Activated gamma-delta T cell treated with Interleukin-2 at 50 U/mL for 16 hours (primary cell): ENCODE data around the gene SLC26A2.

Source experiments
- DNase-seq: peaks from one replicate; pipeline ENCODE4 v3.0.0-alpha.2; 2020

The SLC26A2 gene

DNA sequence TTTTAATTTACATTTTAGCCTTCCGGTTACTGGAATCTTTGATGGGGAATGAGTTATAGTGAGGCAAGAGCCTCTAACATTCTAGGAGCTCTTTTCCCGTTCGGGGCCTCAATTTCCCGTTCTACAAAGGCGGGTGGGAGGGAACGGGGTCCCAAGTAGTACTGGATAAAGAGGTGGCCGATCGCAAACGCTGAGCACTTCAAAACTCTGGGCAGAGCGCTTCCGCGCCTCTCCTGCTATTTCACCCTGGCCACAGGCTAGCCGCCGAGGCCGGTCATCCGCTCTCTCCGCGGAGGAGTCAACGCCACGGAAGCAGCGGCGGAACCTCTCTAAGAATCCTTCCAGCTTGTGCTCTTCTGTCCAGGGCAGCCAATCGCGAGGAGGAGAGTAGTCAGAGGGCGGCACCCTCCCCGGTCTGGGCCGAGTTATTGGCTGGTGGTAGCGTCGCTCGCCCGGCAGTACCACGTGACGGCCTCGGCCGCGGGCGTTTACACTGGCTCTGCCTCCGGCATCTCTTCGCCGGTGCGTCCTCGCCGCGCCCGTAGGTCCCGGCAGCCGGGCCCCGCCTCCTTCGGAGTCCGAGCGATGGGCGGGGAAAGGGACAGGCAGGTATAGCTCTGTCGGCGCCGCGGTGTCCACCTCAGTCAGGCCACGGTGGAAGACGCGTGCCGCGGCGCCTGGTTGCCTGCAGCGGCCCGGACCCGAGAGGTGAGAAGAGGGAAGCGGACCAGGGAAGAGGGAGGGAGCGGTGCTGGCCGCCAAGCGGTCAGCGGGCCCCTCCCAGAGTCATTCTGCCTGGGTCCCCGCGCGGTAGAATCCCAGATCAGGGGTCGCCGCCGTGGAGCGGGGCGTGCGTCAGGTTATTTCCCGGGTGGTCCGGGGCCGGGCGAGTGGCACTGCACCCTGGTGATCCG, at the start of gene SLC26A2:
TSS of gene SLC26A2 (plus strand) at position 487 of the 914 bp plus-strand sequence. CDS start 16,895 bp downstream, outside the sequence.
- peak; percentile 92 for DNase-seq

GRCh38 chr5:149911031-149911430, 49.5 kb upstream of the SLC26A2 start:
- DNase-seq: no peak

DNA sequence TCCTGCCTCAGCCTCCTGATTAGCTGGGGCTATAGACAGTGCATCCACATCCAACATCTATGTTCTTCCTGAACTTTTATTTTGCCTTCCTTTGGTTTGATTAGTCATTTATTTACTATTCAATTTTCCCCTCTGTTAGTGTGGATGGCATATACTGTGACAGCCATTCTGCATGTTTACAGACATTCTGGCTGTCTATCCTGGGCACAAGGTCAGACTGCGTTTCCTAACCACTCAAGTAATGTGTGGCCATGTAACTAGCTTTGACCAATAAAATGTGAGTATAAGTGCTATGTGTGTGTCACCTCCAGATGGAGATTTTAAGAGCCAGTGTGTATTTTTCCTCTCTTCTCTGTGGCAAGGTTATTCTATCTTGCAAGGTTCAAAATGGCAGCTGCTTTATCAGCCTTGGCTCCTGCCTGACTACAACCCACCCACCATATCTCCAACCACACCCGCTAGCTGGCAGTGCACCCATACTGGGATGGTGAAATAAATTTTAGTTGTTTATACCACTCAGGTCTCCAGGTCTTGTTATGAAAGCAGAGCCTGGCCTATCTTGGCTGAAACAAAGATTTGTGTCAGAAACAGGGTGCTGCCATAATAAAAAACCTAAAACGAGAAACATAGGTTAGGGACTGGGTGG, 48.2 kb upstream of the SLC26A2 start:
- DNase-seq: no peak

GRCh38 chr5:149913436-149914419, 46.8 kb upstream of the SLC26A2 start:
- DNase-seq: no peak

- DNase-seq: no peak
These were observed 44.9 kb upstream of the SLC26A2 start for GRCh38 chr5:149915392-149916260.

GRCh38 chr5:149916334-149917072, 44.1 kb upstream of the SLC26A2 start:
- DNase-seq: no peak

DNA sequence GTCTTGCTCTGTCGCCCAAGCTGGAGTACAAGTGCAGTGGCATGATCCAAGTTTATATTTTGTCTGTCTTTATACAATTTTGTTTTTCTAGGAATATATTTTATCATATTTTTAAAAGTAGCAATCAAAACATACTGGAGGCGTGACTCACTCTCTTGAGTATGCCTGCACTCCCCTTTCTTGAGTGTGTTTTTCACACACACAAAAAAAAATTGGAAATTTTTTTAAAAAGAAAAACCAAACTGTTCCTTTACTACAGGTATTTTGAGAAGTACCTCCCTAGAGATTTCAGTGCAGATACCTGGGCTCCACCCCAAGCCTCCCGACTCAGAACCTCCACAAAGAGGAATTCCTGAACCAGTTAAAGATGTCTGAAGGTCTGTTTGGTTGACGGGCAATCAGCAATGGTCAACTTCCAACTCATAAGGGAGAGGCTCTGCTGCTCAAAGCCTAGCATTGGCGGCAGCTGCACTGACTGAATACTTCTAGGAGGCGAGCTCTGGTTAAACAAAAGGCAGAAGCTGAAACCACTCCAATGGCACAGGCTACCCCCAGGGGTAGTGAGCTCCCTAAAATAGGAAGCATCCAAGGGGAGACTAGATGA, 43.4 kb upstream of the SLC26A2 start:
- DNase-seq: no peak

DNA sequence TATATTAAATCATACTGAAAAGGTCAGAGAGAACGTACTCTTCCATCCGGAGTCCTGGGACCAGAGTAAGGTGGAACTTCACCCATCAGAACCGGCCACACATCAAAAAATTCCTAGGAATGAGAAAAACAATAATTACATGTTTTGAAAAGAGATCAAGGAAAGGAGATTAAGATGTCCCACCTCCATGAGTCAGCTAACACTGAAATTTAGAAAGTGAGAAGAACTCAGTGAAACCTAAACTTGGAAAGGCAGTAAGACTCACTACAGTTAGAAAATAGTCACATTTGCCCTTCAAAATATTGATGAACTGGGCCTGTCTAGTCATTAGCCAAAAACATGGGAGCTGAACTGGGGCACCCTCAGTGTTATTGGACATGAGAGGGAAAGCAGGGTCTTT, 39.0 kb upstream of the SLC26A2 start:
- DNase-seq: no peak

DNA sequence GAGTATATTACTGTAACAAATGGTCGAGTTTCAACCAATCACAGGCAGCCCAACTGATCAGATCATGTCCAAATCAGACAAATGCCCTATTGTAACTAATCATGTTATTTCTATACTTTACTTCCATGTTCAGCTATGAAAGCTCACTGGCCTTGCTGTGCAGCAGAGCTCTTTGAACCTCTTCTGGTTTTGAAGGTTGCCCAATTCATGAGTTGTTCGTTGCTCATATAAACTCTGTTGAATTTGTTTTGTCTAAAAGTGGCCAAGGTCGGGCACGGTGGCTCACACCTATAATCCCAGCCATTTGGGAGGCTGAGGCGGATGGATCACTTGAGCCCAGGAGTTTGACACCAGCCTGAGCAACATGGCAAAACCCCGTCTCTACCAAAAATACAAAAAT, 37.6 kb upstream of the SLC26A2 start:
- DNase-seq: no peak

DNA sequence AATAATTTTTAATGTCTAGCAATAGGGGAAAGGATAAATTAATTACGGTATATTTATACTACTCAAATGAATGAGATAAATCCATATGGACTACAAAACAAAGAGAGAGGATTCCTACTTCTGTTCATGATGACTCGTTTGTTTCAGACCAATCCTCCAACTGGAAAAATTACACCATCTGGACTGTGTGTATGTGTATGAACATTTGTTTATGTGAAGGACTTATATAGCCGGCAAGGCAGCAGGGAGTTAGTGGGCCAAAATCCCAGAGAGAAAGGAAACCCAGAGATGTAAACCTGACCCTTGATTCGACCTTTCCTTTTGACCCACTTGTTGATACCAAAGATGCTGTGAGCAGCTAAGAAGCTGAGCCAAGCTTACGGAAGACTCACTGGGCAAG, 36.1 kb upstream of the SLC26A2 start:
- DNase-seq: no peak

DNA sequence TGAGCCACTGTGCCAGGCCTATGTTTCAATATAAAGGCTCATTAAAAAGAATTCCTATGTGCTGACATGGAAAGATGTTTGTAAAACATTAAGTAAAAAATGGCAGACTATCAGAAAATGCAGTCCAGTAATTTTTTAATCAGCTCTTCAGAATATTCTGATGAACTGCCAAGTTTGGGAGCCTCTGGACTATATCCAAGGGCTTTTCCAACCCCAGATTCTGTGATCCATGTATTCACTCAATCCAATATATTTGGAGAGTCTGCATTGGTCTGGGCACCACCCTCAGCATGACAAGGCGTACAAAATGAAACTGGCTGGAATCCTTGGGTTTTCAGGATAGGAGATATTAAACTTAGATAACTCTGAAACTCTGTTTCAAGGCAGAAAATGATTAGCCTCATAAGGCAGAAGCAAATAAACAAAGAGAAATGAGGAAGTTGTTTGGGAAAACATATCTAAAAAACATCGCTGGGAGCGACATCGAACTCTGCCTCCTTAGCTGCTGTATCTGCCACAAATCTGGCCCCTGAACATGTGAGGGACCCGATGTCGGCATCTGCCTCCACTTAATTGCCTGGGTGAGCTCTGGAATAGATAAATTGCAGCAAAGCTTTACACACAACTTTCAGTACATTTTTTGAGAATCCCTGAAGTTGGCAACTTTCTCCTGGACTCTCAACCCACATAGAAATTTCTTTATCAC, 30.4 kb upstream of the SLC26A2 start:
- DNase-seq: no peak

DNA sequence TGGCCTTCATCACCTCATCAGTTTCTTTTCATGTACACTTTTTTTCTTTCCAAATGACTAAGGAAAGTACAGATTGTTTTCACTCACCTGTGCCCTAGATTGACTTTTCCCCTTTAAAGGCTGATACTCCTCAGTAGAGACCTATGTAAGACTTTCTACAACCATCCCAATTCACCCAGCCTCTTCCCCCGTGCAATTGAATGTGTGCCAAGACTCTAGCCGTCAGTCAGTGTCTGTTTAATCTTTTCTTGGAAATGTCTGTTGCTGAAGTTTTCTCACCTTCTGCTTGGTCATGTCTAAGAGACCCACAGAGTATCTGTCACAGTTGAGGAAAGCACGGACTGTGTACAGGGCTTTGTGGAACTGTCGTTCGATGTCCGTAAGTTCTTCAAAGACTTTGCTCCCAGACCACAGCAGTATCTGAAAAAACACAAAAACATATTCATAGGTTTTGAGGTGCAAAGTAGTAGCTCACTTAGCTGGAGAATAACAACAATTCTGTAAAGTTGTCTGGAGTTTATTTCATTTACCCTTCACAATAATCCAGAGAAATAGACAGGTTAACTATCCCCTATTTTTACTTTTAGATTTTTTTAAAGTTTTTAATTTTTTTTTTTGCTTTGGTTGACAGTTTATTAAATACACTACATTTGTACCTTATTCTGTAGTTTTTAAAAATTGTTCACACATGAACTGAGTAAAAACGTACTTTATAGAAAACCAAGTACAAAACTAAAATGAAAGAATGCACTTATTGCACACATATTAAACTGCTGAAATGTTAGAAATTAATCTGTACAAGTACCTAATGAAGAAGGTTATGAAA, 29.6 kb upstream of the SLC26A2 start:
- DNase-seq: no peak

GRCh38 chr5:149931992-149932436, 28.5 kb upstream of the SLC26A2 start:
- DNase-seq: no peak

- DNase-seq: no peak
These were observed 27.9 kb upstream of the SLC26A2 start for GRCh38 chr5:149932445-149933350.

- no peak for DNase-seq
These were observed 25.1 kb upstream of the SLC26A2 start for GRCh38 chr5:149935431-149935901.

GRCh38 chr5:149936044-149936699, 24.4 kb upstream of the SLC26A2 start:
- DNase-seq: no peak

DNA sequence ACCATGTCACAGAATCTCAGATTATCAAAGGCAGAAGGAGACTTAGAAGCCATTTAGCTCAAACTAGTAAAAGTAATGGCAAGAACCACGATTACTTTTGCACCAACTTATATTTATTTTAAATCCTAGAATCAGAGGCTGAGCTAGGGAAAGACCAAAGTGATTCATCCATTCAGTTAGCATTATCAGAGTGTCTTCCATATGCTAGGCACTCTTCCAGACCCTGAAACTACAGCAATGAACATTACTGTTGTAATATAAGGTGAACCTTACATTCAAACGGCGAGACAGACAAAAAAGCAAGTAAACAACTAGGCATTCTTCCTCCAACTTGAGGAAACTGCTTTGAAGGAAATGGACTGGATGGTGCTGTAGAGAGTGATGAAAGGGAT, 23.9 kb upstream of the SLC26A2 start:
- no peak for DNase-seq
